ENCODE results near the gene ANKRD29. TPM values are rescaled to one million over a fixed set of nuclear protein-coding genes. Genes with fewer than 3 reads are reported as not detected.
A peak's percentile ranks its signal among the peaks of the same experiment; 100 is the strongest.
"Not testable (repeated sequence)": the region's sequence is repeated elsewhere in the genome, so short reads cannot be mapped to it uniquely, and the experiment has no call there.

ANKRD29 gene
- total RNA-seq, 3 donors from 2014 or later = 1.5 to 3.3 (median 1.9) TPM

DNA sequence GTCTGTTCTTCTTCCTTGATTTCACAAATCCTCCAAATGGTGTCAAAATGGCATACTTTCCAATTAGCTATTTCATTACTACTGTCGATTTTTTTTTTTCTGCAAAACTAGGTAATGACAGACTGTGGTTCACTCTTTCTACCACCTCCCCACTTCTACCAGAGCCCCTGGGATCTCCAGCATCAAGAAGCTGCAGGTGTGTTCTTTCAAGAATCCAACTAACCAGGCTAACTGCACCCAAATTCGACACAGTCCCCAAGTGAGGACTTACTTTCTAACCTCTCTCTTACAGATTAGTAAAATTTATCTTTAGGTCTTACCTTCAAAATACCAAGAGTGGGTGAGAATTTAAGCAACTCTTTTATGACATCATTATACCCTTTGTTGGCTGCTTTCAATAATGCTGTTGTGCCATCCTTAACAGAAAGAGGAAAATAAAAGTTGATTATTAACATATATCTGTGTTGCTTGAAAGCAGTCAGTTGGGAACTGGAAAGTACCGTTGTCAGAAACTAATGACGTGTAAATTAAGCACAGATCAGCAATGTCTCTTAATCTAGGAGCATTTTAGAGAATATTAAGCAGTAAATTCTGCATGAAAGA lies 45.2 kb downstream of the ANKRD29 start:
- Histone ChIP-seq H3K9me3 (no peaks in the 10 kb centered on the region), H3K4me1 (ENCODE audit: low read depth) (no peaks in the 10 kb centered on the region), H3K36me3 (ENCODE audit: low read depth) (no peaks in the 10 kb centered on the region), H3K4me3 (no peak overlapping the region)
- TF ChIP-seq, protein P1, sequence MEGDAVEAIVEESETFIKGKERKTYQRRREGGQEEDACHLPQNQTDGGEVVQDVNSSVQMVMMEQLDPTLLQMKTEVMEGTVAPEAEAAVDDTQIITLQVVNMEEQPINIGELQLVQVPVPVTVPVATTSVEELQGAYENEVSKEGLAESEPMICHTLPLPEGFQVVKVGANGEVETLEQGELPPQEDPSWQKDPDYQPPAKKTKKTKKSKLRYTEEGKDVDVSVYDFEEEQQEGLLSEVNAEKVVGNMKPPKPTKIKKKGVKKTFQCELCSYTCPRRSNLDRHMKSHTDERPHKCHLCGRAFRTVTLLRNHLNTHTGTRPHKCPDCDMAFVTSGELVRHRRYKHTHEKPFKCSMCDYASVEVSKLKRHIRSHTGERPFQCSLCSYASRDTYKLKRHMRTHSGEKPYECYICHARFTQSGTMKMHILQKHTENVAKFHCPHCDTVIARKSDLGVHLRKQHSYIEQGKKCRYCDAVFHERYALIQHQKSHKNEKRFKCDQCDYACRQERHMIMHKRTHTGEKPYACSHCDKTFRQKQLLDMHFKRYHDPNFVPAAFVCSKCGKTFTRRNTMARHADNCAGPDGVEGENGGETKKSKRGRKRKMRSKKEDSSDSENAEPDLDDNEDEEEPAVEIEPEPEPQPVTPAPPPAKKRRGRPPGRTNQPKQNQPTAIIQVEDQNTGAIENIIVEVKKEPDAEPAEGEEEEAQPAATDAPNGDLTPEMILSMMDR (IDR thresholded peaks at IDR 0.05) = no peak
- intact Hi-C loops (cut with DNase I, micrococcal nuclease) = loop anchor here in 1 of 2 donors (10.0 kb wide), 1 partner anchor 87 kb away; no protein-coding TSS in a partner anchor
- DNase-seq (no peak), ATAC-seq (peak; percentile 24)

DNA sequence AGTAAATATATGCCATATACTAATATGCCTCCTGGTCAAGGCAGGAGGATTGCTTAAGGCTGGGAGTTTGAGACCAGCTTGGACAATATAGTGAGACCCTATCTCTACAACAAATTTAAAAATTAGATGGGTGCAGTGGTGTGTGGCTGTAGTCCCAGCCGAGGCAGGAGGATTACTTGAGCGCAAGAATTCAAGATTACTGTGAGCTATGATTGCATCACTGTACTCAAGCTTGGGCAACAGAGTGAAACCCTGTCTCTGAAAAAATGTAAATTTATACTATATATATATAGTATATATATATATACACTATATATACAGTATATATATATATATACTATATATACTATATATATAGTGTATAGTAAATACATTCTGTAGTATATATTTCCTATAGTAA lies 46.5 kb downstream of the ANKRD29 start:
- Histone ChIP-seq H3K9me3 (no peaks in the 10 kb centered on the region), H3K36me3 (ENCODE audit: low read depth) (no peaks in the 10 kb centered on the region), H3K4me3 (no peak overlapping the region), H3K4me1 (ENCODE audit: low read depth) (no peaks in the 10 kb centered on the region)
- intact Hi-C loops (cut with DNase I, micrococcal nuclease) = loop anchor here in 1 of 2 donors (10.0 kb wide), 1 partner anchor 89 kb away; no protein-coding TSS in a partner anchor
- TF ChIP-seq, protein P1 (IDR thresholded peaks at IDR 0.05) = no peak
- ATAC-seq (no peak), DNase-seq (no peak)

DNA sequence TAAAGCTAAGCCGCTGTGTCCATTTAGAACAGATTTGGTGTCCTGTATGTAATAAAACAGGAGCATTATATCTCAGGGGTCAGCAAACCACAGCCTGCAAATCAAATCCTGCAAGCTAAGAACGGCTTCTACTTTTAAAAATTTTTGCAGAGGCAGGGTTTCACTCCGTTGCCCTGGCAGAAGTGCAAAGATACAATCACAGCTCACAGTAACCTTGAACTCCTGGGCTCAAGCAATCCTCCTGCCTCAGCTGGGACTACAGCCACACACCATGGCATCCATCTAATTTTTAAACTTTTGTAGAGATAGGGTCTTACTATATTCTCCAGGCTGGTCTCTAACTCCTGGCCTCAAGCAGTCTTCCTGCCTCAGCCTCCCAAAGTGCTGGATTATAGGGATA lies 47.8 kb downstream of the ANKRD29 start:
- H3K9me3 ChIP-seq = no peaks in the 10 kb centered on the region
- ATAC-seq = no peak
- no peaks in the 10 kb centered on the region for H3K4me1 ChIP-seq (ENCODE audit: low read depth)

DNA sequence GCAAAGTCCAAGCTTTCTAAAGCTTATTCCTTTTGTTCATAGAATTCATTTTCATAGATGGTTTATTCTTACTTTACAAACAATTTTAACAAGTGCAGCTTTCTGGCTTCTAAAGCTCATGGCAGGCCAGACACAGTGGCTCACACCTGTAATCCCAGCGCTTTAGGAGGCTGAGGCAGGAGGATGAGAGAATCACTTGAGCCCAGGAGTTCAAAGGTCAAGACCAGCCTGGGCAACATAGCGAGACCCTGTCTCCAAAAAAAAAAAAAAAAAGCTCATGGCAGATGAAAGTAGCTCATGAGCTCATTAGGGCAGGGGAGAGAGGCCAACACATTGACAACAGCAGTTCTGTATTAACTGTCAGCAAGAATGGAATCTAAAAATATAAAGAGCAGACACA lies 48.3 kb downstream of the ANKRD29 start:
- Histone ChIP-seq H3K36me3 (ENCODE audit: low read depth) (no peaks in the 10 kb centered on the region), H3K4me1 (ENCODE audit: low read depth) (no peaks in the 10 kb centered on the region), H3K4me3 (no peak overlapping the region), H3K9me3 (no peaks in the 10 kb centered on the region)
- intact Hi-C loops (cut with DNase I, micrococcal nuclease) = loop anchor here in 1 of 2 donors (10.0 kb wide), 1 partner anchor 90 kb away; no protein-coding TSS in a partner anchor
- DNase-seq (no peak), ATAC-seq (no peak)
- TF ChIP-seq, protein P1 (IDR thresholded peaks at IDR 0.05) = no peak

More for the DNA sequence above, 47.8 kb downstream of the ANKRD29 start:
- Histone ChIP-seq H3K4me3 (no peak overlapping the region), H3K36me3 (ENCODE audit: low read depth) (no peaks in the 10 kb centered on the region)
- DNase-seq = no peak
- TF ChIP-seq, protein P1 (IDR thresholded peaks at IDR 0.05) = no peak
- intact Hi-C loops (cut with DNase I, micrococcal nuclease) = loop anchor here in 1 of 2 donors (10.0 kb wide), 1 partner anchor 90 kb away; no protein-coding TSS in a partner anchor

DNA sequence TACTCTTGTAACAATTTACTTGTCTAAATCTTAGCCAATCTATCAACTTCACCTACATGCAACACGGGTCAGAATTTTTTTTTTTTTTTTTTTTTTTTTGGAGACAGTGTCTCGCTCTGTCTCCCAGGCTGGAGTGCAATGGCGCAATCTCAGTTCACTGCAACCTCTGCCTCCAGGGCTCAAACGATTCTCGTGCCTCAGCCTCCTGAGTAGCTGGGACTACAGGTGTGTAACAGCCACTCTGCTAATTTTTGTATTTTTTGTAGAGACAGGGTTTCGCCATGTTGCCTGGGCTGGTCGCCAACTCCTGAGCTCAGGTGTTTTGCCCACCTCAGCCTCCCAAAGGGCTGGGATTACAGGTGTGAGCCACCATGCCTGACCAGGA lies 49.6 kb downstream of the ANKRD29 start:
- DNase-seq; H3K4me1 ChIP-seq (ENCODE audit: low read depth); H3K36me3 ChIP-seq (ENCODE audit: low read depth); ATAC-seq; H3K9me3 ChIP-seq; H3K4me3 ChIP-seq: not testable (repeated sequence)
- intact Hi-C loops (cut with DNase I, micrococcal nuclease) = loop anchor here in 1 of 2 donors (10.0 kb wide), 1 partner anchor 92 kb away; no protein-coding TSS in a partner anchor

DNA sequence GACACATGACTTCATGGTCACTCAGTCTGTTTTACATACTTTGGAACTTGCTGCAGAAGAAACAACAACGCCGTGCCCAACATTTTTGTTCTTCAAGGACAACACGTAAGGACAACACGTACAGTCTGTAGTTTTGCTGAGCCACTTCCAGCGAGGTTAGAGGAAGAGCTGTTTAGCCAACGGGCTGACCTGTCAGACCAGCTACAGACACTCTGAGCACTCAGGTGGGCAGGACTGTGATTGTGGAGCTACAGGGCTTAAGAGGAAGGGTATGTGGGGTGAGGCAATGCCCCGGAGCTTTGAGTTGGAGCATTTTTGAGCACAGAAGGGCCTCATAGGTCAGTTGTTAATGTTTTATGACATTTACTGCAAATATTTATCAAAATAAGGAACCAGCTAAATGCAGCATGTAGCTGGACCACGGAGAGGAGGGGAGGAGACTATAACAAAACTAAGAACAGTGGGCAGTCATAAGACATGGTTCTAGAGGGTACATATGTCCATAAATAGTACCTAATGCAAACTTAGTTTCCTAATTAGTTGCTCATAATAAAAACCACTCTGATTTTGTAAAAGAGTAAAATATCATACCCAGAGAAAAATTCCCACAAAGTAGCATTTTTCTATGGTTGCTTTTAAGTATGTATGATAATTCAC lies 50.1 kb downstream of the ANKRD29 start:
- H3K9me3 ChIP-seq = no peaks in the 10 kb centered on the region
- TF ChIP-seq, protein P1 (IDR thresholded peaks at IDR 0.05) = no peak
- ATAC-seq = no peak
- no peak for DNase-seq
- intact Hi-C loops (cut with DNase I, micrococcal nuclease) = loop anchor here in 1 of 2 donors (10.0 kb wide), 1 partner anchor 92 kb away; no protein-coding TSS in a partner anchor
- H3K4me1 ChIP-seq (ENCODE audit: low read depth) = no peaks in the 10 kb centered on the region
- no peak overlapping the region for H3K4me3 ChIP-seq
- no peaks in the 10 kb centered on the region for H3K36me3 ChIP-seq (ENCODE audit: low read depth)
